GM23338 (cell line): ENCODE data around the gene COPZ2. TPM values are rescaled to one million over a fixed set of nuclear protein-coding genes. Genes with fewer than 3 reads are reported as not detected.
A peak's percentile ranks its signal among the peaks of the same experiment; 100 is the strongest.

Source experiments
- ATAC-seq: fragments of 200-7000 bp; cut with Tn5 transposase; 3 replicates; pipeline ENCODE4 v1.9.1; 2020
- DNase-seq: peaks from one replicate; pipeline ENCODE4 v3.0.0-alpha.2; 2015; ENCODE audit warnings: low spot score
- H2AFZ ChIP-seq: fragments of 200-600 bp; sonication (generic); 2 replicates; pipeline ENCODE4 v1.8.0; 2016; ENCODE audit warnings: antibody characterized with exemption, mild to moderate bottlenecking, moderate library complexity
- H3F3A ChIP-seq: fragments of 200-600 bp; sonication (generic); replicated peaks from 2 replicates; pipeline ENCODE4 v1.8.0; 2017; ENCODE audit warnings: antibody characterized with exemption, mixed run types, low read depth
- H3K27ac ChIP-seq: fragments of 200-600 bp; sonication (generic); 2 replicates; pipeline ENCODE4 v1.6.1; 2016; ENCODE audit warnings: low read depth
- H3K27me3 ChIP-seq: fragments of 200-600 bp; sonication (generic); 2 replicates; pipeline ENCODE4 v1.8.0; 2016; ENCODE audit warnings: mild to moderate bottlenecking, mixed run types, moderate library complexity; ENCODE audit not compliant: insufficient read depth
- H3K36me3 ChIP-seq: fragments of 200-600 bp; sonication (generic); 2 replicates; pipeline ENCODE4 v1.8.0; 2016; ENCODE audit warnings: mild to moderate bottlenecking; ENCODE audit not compliant: insufficient read depth
- H3K4me1 ChIP-seq: fragments of 200-600 bp; sonication (generic); 2 replicates; pipeline ENCODE4 v1.8.0; 2016; ENCODE audit warnings: mild to moderate bottlenecking, moderate library complexity; ENCODE audit not compliant: insufficient read depth
- H3K4me2 ChIP-seq: fragments of 200-600 bp; sonication (generic); 2 replicates; pipeline ENCODE4 v1.7.1; 2017; ENCODE audit warnings: mixed run types
- H3K4me3 ChIP-seq: fragments of 200-600 bp; sonication (generic); 2 replicates; pipeline ENCODE4 v1.6.1; 2016; ENCODE audit warnings: mixed run types
- H3K79me2 ChIP-seq: fragments of 200-600 bp; sonication (generic); replicated peaks from 2 replicates; pipeline ENCODE4 v1.8.0; 2017; ENCODE audit warnings: mild to moderate bottlenecking; ENCODE audit not compliant: insufficient read depth
- H3K9me2 ChIP-seq: fragments of 200-600 bp; sonication (generic); 2 replicates; pipeline ENCODE4 v1.8.0; 2017; ENCODE audit not compliant: insufficient read depth
- H4K20me1 ChIP-seq: fragments of 200-600 bp; sonication (generic); replicated peaks from 2 replicates; pipeline ENCODE4 v1.8.0; 2017; ENCODE audit warnings: mild to moderate bottlenecking; ENCODE audit not compliant: insufficient read depth
- H3K27ac Mint-ChIP-seq: 2 replicates; pipeline ENCODE4 v1.8.0; 2020; ENCODE audit warnings: inconsistent platforms, mild to moderate bottlenecking, moderate library complexity, mixed read lengths
- H3K27me3 Mint-ChIP-seq: 3 replicates; pipeline ENCODE4 v1.8.0; 2022; ENCODE audit warnings: low read depth, mild to moderate bottlenecking, moderate library complexity, mixed read lengths, inconsistent platforms; ENCODE audit not compliant: insufficient read depth, poor library complexity
- H3K36me3 Mint-ChIP-seq: 3 replicates; pipeline ENCODE4 v1.8.0; 2021; ENCODE audit warnings: low read depth, mild to moderate bottlenecking, inconsistent platforms, moderate library complexity, mixed read lengths
- H3K4me1 Mint-ChIP-seq: 3 replicates; pipeline ENCODE4 v1.8.0; 2020; ENCODE audit warnings: mild to moderate bottlenecking, inconsistent platforms, mixed read lengths
- H3K4me3 Mint-ChIP-seq: 3 replicates; pipeline ENCODE4 v1.8.0; 2021; ENCODE audit warnings: moderate library complexity, mild to moderate bottlenecking, inconsistent platforms, mixed read lengths
- H3K9me3 Mint-ChIP-seq: 3 replicates; pipeline ENCODE4 v1.8.0; 2020; ENCODE audit warnings: moderate library complexity, mild to moderate bottlenecking, inconsistent platforms, mixed read lengths
- CREB1 ChIP-seq: fragments of 250-450 bp; sonication (Bioruptor Pico); IDR thresholded peaks from 2 replicates; pipeline ENCODE4 v1.5.0; 2020; ENCODE audit warnings: low read depth, mild to moderate bottlenecking, moderate library complexity
- CTCF ChIP-seq, 2 experiments: fragments of 200-600 bp in 1 of 2; sonication (generic) in 1 of 2; conservative IDR thresholded peaks; 2 replicates each; pipeline versions ENCODE4 v1.5.1 to v1.6.1; 2016 to 2017; ENCODE audit warnings: antibody characterized with exemption in 2 of 2, low read depth in 2 of 2, mild to moderate bottlenecking in 2 of 2, moderate library complexity in 1 of 2
- EZH2 ChIP-seq: fragments of 200-600 bp; sonication (generic); IDR thresholded peaks from one replicate; pipeline ENCODE4 v1.8.0; 2017; ENCODE audit warnings: antibody characterized with exemption, mild to moderate bottlenecking, low read depth; ENCODE audit not compliant: unreplicated experiment
- EZH2phosphoT487 ChIP-seq: fragments of 200-600 bp; sonication (generic); IDR thresholded peaks from one replicate; pipeline ENCODE4 v1.8.1; 2018; ENCODE audit warnings: antibody characterized with exemption; ENCODE audit not compliant: unreplicated experiment
- NANOG ChIP-seq: IDR thresholded peaks from 2 replicates; pipeline ENCODE4 v1.6.1; 2016; ENCODE audit warnings: antibody characterized with exemption, borderline replicate concordance
- POLR2AphosphoS5 ChIP-seq: IDR thresholded peaks from 2 replicates; pipeline ENCODE4 v1.6.1; 2016; ENCODE audit warnings: antibody characterized with exemption, low read depth
- STAT1 ChIP-seq: IDR thresholded peaks from one replicate; pipeline ENCODE4 v1.6.1; 2016; ENCODE audit warnings: antibody characterized with exemption; ENCODE audit not compliant: unreplicated experiment
- polyA plus RNA-seq: library from polyadenylated mRNA; unstranded; fragments of >200 nt; fragmentation: Nextera tagmentation; extraction: Ambion mirVana; gene quantifications from 2 replicates; pipeline ENCODE4 v1.2.1, GENCODE V29; 2016
- total RNA-seq: library from RNA; depleted of rRNA; stranded (reverse); fragments of >200 nt; shearing (Covaris generic); gene quantifications from 2 replicates; pipeline ENCODE4 v1.2.3, GENCODE V29; 2014
- TF ChIP-seq, protein P1 (sequence below): IDR thresholded peaks from one replicate; pipeline ENCODE4 v1.6.1; 2018; ENCODE audit warnings: antibody characterized with exemption; ENCODE audit not compliant: unreplicated experiment

Gene COPZ2
- total and polyA plus RNA-seq, 2 experiments from 2014 or later = not detected

DNA sequence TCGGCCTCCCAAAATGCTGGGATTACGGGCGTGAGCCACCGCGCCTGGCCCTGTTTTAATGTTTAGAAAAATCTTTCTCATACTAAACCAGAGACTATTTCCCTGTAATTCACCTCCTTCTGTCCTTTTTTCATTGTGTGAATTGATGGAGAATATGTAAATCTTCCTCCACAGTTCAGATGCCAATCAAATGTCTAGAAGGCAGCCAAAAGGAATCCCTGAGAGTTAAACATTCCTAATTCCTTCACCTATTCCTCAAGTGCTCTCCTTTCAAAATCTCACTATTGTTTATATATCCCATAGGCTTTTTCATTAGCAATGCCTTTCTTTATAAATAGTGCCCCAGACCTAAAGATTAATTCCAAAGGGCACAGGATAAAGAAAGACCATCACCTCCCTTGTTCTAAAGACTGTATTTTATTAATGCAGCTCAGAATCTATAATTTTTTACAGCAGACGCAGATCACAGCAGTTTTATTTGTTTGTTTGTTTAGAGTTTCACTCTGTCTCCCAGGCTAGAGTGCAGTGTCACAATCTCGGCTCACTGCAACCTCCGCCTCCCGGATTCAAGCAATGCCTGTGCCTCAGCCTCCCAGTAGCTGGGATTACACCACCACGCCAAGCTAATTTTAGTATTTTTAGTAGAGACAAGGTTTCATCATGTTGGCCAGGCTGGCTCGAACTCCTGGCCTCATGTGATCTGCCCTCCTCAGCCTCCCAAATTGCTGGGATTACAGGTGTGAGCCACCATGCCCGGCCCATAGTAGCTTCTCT, 30.5 kb downstream of the COPZ2 start (continued):
- TF ChIP-seq EZH2phosphoT487 (no peak), CTCF (conservative IDR thresholded peaks at IDR 0.05; ENCODE audit: low read depth in 2 of 2) (no peak), NANOG (no peak), POLR2AphosphoS5 (no peak), STAT1 (no peak), CREB1 (CRISPR knock-in tag) (no peak)

GRCh38 chr17:48004983-48005382, 32.6 kb downstream of the COPZ2 start:
- H2AFZ ChIP-seq = peak overlapping the region; percentile 94
- no peak overlapping the region for H3K4me3 Mint-ChIP-seq
- H3K36me3 Mint-ChIP-seq = no peaks in the 10 kb centered on the region
- H3K79me2 ChIP-seq = no peaks in the 10 kb centered on the region
- no peaks in the 10 kb centered on the region for H3K27me3 ChIP-seq
- ATAC-seq (no peak), DNase-seq (no peak)
- no peaks in the 10 kb centered on the region; the same call in 2 of the 3 replicates for H3K9me3 Mint-ChIP-seq
- no peaks in the 10 kb centered on the region for H3K9me2 ChIP-seq
- TF ChIP-seq EZH2 = no peak
- TF ChIP-seq, protein P1, sequence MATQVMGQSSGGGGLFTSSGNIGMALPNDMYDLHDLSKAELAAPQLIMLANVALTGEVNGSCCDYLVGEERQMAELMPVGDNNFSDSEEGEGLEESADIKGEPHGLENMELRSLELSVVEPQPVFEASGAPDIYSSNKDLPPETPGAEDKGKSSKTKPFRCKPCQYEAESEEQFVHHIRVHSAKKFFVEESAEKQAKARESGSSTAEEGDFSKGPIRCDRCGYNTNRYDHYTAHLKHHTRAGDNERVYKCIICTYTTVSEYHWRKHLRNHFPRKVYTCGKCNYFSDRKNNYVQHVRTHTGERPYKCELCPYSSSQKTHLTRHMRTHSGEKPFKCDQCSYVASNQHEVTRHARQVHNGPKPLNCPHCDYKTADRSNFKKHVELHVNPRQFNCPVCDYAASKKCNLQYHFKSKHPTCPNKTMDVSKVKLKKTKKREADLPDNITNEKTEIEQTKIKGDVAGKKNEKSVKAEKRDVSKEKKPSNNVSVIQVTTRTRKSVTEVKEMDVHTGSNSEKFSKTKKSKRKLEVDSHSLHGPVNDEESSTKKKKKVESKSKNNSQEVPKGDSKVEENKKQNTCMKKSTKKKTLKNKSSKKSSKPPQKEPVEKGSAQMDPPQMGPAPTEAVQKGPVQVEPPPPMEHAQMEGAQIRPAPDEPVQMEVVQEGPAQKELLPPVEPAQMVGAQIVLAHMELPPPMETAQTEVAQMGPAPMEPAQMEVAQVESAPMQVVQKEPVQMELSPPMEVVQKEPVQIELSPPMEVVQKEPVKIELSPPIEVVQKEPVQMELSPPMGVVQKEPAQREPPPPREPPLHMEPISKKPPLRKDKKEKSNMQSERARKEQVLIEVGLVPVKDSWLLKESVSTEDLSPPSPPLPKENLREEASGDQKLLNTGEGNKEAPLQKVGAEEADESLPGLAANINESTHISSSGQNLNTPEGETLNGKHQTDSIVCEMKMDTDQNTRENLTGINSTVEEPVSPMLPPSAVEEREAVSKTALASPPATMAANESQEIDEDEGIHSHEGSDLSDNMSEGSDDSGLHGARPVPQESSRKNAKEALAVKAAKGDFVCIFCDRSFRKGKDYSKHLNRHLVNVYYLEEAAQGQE = no peak
- TF ChIP-seq CREB1 (CRISPR knock-in tag) = no peak
- H3K4me1 Mint-ChIP-seq = peaks cover 54% of the 10 kb centered on the region
- H4K20me1 ChIP-seq = no peaks in the 10 kb centered on the region
- H3K4me1 ChIP-seq = peaks cover 44% of the 10 kb centered on the region
- H3K4me3 ChIP-seq = no peak overlapping the region
- no peaks in the 10 kb centered on the region for H3K36me3 ChIP-seq
- H3K27ac ChIP-seq = no peak overlapping the region
- peak overlapping the region; percentile 73 for H3K4me2 ChIP-seq
- peaks cover 17% of the 10 kb centered on the region for H3K27me3 Mint-ChIP-seq
- peaks cover 14% of the 10 kb centered on the region for H3F3A ChIP-seq
- H3K27ac Mint-ChIP-seq = no peak overlapping the region
